Activated T-helper 1 cell treated with Interleukin-2 at 50 U/mL for 16 hours (primary cell): ENCODE measurements around the gene TIMM13.
A peak's percentile ranks its signal among the peaks of the same experiment; 100 is the strongest.
"Not testable (repeated sequence)": the region's sequence is repeated elsewhere in the genome, so short reads cannot be mapped to it uniquely, and the experiment has no call there.

ENCODE experiments used
- DNase-seq: peaks from one replicate; pipeline ENCODE4 v3.0.0-alpha.2; 2020; ENCODE audit warnings: low read depth

TIMM13 gene

GRCh38 chr19:2431318-2432055, 4.1 kb upstream of the TIMM13 start:
- DNase-seq = no peak

GRCh38 chr19:2429917-2430535, 2.6 kb upstream of the TIMM13 start:
- DNase-seq = no peak

- no peak for DNase-seq
These were observed 1.6 kb upstream of the TIMM13 start for GRCh38 chr19:2428756-2429711.

GRCh38 chr19:2428321-2428690, 920 bp upstream of the TIMM13 start:
- DNase-seq = no peak

- peak; percentile 11 for DNase-seq
These were observed 566 bp downstream of the TIMM13 start for GRCh38 chr19:2426611-2427428.

GRCh38 chr19:2425622-2426581, 1.5 kb downstream of the TIMM13 start:
- no peak for DNase-seq

GRCh38 chr19:2424686-2425621, 2.4 kb downstream of the TIMM13 start:
- DNase-seq = no peak

- DNase-seq = no peak
These were observed 3.3 kb downstream of the TIMM13 start for GRCh38 chr19:2423915-2424685.

- no peak for DNase-seq
These were observed 4.1 kb downstream of the TIMM13 start for GRCh38 chr19:2423071-2423914.

- DNase-seq = no peak
These were observed 5.6 kb downstream of the TIMM13 start for GRCh38 chr19:2421581-2422306.

GRCh38 chr19:2420490-2420889, 6.9 kb downstream of the TIMM13 start:
- no peak for DNase-seq

GRCh38 chr19:2419754-2420153, 7.6 kb downstream of the TIMM13 start:
- no peak for DNase-seq

- no peak for DNase-seq
These were observed 9.4 kb downstream of the TIMM13 start for GRCh38 chr19:2417881-2418406.

GRCh38 chr19:2417436-2417835, 9.9 kb downstream of the TIMM13 start:
- DNase-seq = not testable (repeated sequence)

GRCh38 chr19:2416321-2417097, 10.9 kb downstream of the TIMM13 start:
- no peak for DNase-seq

- no peak for DNase-seq
These were observed 11.4 kb downstream of the TIMM13 start for GRCh38 chr19:2415973-2416319.
